ENCODE data around the gene PILRA. TPM values are rescaled to one million over a fixed set of nuclear protein-coding genes. Genes with fewer than 3 reads are reported as not detected.

Gene PILRA
- 3.7 to 6.8 TPM (median 5.2 TPM) in 5 replicates for total RNA-seq (2022; extraction: Qiagen RNA extraction; ENCODE audit: low read depth)

DNA sequence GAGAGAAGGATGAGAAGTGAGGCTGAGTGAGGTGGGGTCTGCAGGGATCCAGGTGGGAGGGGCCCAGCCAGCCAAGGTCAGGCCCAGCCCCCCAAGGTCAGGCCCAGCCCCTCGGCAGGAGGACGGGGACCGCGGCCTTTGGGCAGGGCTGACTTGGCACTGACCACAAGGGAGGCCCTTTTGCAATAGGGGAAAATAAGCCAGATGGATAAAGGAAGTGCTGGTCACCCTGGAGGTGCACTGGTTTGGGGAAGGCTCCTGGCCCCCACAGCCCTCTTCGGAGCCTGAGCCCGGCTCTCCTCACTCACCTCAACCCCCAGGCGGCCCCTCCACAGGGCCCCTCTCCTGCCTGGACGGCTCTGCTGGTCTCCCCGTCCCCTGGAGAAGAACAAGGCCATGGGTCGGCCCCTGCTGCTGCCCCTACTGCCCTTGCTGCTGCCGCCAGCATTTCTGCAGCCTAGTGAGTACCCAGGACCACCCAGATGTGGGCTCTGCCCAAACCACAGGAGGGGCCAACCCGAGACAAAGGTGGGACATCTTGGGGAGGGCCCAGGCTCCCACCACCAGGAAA is at the start of gene PILRA:
TSS of gene PILRA (plus strand) at position 227 of the 571 bp plus-strand sequence. CDS start at position 397, 170 bp downstream.

DNA sequence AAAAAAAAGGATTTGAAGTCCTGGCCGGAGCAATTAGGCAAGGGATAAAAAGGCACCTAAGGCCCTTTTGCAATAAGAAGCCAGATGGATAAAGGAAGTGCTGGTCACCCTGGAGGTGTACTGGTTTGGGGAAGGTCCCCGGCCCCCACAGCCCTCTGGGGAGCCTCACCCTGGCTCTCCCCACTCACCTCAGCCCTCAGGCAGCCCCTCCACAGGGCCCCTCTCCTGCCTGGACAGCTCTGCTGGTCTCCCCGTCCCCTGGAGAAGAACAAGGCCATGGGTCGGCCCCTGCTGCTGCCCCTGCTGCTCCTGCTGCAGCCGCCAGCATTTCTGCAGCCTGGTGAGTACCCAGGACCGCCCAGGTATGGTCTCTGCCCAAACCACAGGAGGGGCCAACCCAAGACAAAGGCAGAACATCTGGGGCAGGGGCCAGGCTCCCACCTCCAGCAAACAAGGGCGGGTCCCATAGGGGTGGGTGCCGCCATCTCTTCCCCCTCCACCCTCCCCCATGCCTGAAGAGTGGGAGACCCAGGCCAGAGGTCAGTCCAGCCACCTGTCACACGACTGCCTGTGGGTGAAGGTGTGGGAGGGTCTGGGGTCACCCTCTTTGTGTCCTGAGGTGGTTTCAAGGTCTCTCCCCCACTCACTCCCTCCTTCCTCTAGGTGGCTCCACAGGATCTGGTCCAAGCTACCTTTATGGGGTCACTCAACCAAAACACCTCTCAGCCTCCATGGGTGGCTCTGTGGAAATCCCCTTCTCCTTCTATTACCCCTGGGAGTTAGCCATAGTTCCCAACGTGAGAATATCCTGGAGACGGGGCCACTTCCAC is 15.0 kb upstream of the PILRA start, which contains the start of gene PILRB:
TSS of gene PILRB (plus strand) at position 91 of the 830 bp plus-strand sequence. CDS start at position 277, 186 bp downstream.

DNA sequence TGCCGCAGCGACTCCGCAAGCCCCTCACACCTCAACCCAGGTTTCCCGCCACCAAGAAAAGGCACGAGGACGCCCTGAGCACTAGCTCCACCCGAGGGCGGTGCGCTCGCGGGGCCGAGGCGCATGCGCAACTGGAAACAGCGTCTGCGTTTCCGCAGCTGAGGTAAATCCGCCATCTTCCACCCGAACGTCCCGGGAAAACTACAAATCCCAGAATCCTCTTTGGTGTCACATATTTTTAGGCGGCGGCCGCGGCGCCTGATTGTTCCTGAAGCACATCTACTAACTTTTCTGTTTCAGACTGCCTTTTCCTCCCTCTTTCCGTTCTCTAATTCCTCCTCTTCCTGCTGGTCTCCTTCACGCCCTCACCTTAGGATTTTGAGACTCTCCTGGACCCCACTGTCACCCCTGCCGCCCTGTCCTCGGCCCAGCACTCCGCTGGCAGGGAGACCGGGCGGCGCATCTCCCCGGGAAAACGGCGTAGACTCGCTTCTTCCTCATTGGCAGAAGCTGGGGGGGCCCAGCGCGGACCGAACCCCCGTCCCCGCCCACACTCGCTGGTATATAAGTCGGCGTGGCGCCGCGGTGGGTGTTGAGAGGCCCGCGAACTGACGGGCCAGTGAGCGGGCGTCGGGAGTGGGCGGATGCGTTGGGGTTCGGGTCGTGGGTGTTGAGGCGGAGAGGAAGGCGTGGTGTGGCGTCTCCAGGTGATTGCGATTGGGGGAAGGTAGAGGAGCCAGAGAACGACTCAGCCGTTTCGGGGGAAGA is 55.1 kb downstream of the PILRA start, which contains the start of gene ZCWPW1:
TSS of gene ZCWPW1 (minus strand) at position 505 of the 768 bp plus-strand sequence. CDS start 8,054 bp downstream, outside the sequence.

DNA sequence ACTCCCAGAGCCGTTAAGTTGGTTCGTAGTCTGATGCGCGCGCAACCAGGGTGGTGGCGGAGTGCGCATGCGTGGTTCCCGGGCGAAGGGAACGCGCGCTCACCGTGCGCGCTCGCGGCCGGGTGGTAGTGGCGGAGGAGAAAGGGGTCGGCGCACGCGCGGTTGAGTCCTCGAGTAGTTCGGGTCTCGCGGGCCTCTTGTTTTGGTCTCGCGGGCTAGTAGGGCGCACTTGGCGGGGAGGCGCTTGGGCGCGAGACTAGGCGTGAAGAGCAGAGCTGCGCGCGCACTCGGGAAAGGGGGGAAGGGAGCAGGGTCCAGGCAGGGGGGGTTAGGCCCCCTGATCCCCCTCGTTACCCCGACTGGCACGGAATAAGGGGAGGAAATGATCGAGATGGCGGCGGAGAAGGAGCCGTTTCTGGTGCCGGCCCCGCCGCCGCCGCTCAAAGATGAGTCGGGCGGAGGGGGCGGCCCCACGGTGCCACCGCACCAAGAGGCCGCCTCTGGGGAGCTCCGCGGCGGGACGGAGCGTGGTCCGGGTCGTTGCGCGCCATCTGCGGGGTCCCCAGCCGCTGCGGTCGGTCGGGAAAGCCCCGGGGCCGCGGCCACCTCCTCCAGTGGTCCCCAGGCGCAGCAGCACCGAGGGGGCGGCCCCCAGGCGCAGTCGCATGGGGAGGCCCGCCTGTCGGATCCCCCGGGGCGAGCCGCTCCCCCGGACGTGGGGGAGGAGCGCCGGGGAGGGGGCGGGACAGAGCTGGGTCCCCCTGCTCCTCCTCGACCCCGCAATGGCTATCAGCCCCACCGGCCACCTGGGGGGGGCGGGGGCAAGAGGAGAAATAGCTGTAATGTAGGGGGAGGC is 56.6 kb downstream of the PILRA start, which contains the start of gene MEPCE:
TSS of gene MEPCE (plus strand) at position 195 of the 856 bp plus-strand sequence. CDS start at position 383, 188 bp downstream.

Other genes starting within 250 kb of the PILRA start
- gene MBLAC1, start 246.5 kb upstream of the PILRA start, total RNA-seq (2022; extraction: Qiagen RNA extraction; ENCODE audit: low read depth) = 2.8 to 3.5 TPM (median 3.0 TPM) in 5 replicates
- gene LAMTOR4, start 224.6 kb upstream of the PILRA start, total RNA-seq (2022; extraction: Qiagen RNA extraction; ENCODE audit: low read depth) = 133 to 186 TPM (median 171 TPM) in 5 replicates
- 8.3 to 14.8 TPM (median 12.9 TPM) in 5 replicates for gene TRAPPC14, start 214.8 kb upstream of the PILRA start, total RNA-seq (2022; extraction: Qiagen RNA extraction; ENCODE audit: low read depth)
- 0.14 to 0.27 TPM in 2 of 5 replicates, not detected in the others for gene GAL3ST4, start 204.9 kb upstream of the PILRA start, total RNA-seq (2022; extraction: Qiagen RNA extraction; ENCODE audit: low read depth)
- 0.37 to 1.0 TPM (median 0.92 TPM) in 5 replicates for gene GPC2, start 196.1 kb upstream of the PILRA start, total RNA-seq (2022; extraction: Qiagen RNA extraction; ENCODE audit: low read depth)
- gene STAG3, start 195.6 kb upstream of the PILRA start, total RNA-seq (2022; extraction: Qiagen RNA extraction; ENCODE audit: low read depth) = 0.06 to 0.40 TPM (median 0.21 TPM) in 5 replicates
- gene PVRIG, start 153.5 kb upstream of the PILRA start, total RNA-seq (2022; extraction: Qiagen RNA extraction; ENCODE audit: low read depth) = not detected in 5 replicates
- gene SPDYE3, start 65.8 kb upstream of the PILRA start, total RNA-seq (2022; extraction: Qiagen RNA extraction; ENCODE audit: low read depth) = not detected in 5 replicates
- 19.0 to 38.5 TPM (median 34.5 TPM) in 5 replicates for gene PILRB, start 15.4 kb upstream of the PILRA start, total RNA-seq (2022; extraction: Qiagen RNA extraction; ENCODE audit: low read depth)
- 0.85 to 2.1 TPM (median 1.4 TPM) in 5 replicates for gene ZCWPW1, start 55.2 kb downstream of the PILRA start, total RNA-seq (2022; extraction: Qiagen RNA extraction; ENCODE audit: low read depth)
- gene MEPCE, start 56.3 kb downstream of the PILRA start, total RNA-seq (2022; extraction: Qiagen RNA extraction; ENCODE audit: low read depth) = 30.6 to 48.9 TPM (median 43.5 TPM) in 5 replicates
- 30.1 to 58.1 TPM (median 57.4 TPM) in 5 replicates for gene PPP1R35, start 63.0 kb downstream of the PILRA start, total RNA-seq (2022; extraction: Qiagen RNA extraction; ENCODE audit: low read depth)
- gene SPACDR, start 90.8 kb downstream of the PILRA start, total RNA-seq (2022; extraction: Qiagen RNA extraction; ENCODE audit: low read depth) = 0.44 to 1.3 TPM (median 0.60 TPM) in 5 replicates
- 28.5 to 55.6 TPM (median 46.9 TPM) in 5 replicates for gene TSC22D4, start 105.7 kb downstream of the PILRA start, total RNA-seq (2022; extraction: Qiagen RNA extraction; ENCODE audit: low read depth)
- 1.9 to 5.7 TPM (median 4.1 TPM) in 5 replicates for gene NYAP1, start 110.4 kb downstream of the PILRA start, total RNA-seq (2022; extraction: Qiagen RNA extraction; ENCODE audit: low read depth)
- 19.0 to 38.1 TPM (median 30.3 TPM) in 5 replicates for gene AGFG2, start 165.7 kb downstream of the PILRA start, total RNA-seq (2022; extraction: Qiagen RNA extraction; ENCODE audit: low read depth)
- gene SAP25, start 200.4 kb downstream of the PILRA start, total RNA-seq (2022; extraction: Qiagen RNA extraction; ENCODE audit: low read depth) = 0.35 to 1.8 TPM (median 0.64 TPM) in 5 replicates
- 10.0 to 21.2 TPM (median 15.0 TPM) in 5 replicates for gene LRCH4, start 212.6 kb downstream of the PILRA start, total RNA-seq (2022; extraction: Qiagen RNA extraction; ENCODE audit: low read depth)
- 0.07 to 0.40 TPM (median 0.15 TPM) in 3 of 5 replicates, not detected in the others for gene FBXO24, start 212.8 kb downstream of the PILRA start, total RNA-seq (2022; extraction: Qiagen RNA extraction; ENCODE audit: low read depth)
- 7.4 to 12.4 TPM (median 10.5 TPM) in 5 replicates for gene PCOLCE, start 228.9 kb downstream of the PILRA start, total RNA-seq (2022; extraction: Qiagen RNA extraction; ENCODE audit: low read depth)
- gene MOSPD3, start 239.1 kb downstream of the PILRA start, total RNA-seq (2022; extraction: Qiagen RNA extraction; ENCODE audit: low read depth) = 14.8 to 23.1 TPM (median 20.0 TPM) in 5 replicates

All from A549 treated with ZK216348 at 1 μM for 4 hours (cell line).